NCI-H1694 treated with DMSO at 0.1 percent for 48 hours (cell line): ENCODE measurements around the gene EMSY.

ENCODE experiments used
- DNase-seq: peaks from one replicate; lab custom pipeline; 2025; lab: John Stamatoyannopoulos, UW

The EMSY gene

DNA sequence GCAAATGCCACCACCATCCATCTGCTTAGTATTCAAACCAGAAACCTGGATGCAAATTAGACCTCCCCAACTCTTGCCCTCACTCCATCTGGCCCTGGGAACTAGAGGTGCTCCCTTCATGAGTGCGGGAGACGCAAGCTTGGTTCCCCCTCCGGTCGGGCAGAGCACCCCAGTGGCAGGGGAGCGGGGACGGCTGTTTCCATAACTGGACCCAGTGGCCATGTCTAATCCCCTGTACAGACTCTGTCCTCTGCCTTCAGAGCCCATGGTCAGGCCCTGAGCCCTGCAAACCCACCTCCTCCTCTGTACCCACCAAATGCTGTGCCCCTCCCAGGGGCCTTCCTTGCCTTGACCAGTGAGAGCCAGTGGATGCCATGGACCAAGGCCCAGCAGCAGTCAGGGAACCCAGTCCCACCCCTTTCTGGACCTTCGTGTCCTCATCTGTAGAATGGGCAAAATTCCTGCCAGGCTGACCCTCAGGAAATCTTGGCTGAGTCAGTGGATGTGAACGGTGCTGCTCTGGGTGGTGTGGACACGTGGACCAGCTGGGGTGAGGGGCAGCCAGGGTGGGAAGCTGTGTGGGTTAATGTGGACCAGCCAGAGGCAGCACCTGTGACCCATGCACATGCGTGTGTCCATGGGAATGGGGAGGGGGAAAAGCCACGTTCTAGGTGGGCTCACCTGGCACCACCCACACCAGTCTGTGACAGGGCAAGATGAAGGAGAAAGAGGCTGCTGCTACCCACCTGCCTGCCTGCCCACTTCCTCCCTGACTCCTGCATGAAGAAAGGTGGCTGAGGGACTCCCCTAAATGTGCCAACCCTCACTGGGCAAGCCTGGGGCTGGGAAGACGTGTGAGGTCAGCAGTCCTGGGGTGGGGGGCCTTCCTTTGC, 153.0 kb downstream of the EMSY start:
- DNase-seq, result no peak

DNA sequence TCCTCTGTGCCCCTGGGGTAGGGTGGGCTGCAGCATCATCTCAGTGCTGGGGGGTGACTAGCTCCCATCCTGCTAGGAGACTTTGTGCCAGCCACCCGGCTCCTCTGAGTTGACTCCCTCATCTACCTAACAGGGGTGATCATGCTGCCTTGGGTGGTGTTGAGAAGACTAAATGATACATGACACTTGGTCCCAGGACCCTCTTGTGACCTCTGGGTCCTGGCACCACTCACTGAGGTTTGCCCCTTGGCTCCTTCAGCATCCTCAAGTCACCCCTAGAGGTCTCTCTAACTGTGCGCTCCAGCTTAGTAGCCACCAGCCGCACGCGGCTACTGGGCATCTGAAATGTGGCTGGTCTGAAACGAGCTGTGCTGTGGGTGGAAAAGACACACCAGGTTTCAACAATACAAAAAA, 153.6 kb downstream of the EMSY start:
- DNase-seq, result peak; percentile 33

DNA sequence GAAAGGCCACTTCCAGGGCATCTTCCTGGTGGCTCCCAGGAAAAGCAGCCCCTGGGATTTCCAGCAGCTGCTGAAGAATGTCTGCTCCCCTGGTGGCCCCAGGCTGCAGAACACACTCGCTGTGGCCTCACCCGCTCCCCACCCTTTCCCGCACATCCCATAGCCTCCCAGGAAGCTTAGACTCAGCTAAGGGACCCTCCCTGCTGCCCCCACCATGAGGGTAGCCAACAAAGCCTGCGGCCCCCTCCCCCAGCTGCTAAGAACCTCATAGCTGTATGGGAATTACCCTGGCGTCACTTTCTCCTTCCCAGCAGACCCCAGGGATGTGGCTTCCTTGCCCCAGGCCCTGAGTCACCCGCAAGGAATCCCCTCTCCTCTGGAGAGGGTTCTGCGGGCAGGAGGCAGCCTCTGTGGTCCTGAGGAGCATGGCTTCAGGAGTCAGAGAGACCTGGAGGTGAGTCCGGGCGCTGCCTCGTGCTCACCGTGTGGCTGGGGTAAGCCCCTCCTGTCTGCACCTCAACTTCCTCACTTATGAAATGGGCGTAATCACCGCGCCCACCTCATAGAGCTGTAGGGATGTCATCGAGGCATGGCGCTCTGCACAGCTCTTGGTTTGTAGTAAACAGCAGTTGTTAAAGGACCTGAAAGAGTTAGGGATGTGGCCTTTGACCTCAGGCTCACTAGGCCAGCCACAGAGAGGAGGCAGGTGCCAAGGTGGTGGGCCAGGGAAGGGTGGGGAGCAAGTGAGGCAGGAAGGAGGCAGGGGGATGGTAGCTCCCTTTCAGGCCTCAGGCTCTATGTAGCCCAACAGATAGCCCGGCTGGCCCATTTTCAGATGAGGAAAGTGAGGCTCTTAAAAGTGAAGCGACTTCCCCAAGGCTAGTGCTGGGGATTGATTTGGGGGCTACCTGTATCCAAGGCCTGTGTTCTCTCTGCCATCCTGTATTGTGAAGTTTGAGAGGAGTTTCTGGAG, 154.5 kb downstream of the EMSY start:
- no peak for DNase-seq

DNA sequence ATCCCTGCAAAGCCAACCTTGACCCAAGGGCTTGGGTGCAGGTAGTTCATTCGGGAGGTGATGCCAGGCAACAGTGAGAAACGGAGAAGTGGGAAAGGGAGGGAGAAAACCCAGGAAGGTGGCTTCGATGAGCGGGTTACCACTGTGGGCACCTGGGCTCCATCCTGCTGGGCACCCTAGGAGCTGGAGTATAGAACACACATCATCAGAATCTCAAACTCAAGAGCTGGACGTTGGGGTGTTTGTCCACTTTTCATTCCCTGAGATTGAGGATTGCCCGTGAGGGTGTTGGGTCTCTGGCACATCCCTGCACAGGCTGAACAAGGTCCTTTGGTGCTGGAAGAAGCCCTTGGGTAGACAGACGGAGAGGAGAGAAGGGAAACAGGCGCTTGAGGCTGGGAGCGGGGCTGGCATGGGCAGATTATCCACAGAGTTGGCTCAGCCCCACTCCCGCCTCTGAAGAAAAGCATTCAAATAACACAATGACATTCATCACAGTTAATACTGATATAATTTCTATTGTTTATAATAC, 155.4 kb downstream of the EMSY start:
- no peak for DNase-seq

DNA sequence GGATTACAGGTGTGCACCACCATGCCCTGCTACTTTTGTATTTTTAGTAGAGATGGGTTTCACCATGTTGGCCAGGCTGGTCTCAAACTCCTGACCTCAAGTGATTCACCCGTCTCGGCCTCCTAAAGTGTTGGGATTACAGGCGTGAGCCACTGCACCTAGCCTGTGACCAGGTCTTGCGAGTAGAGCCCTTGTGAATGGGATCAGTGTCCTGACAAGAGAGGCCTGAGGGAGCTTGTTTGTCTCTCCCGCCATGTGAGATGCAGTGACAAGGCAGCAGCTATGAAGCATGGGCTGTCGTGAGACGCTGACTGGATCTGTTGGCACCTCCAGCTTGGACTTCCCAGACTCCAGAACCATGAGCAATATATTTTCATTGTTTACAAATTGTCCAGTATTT, 156.5 kb downstream of the EMSY start:
- no peak for DNase-seq

DNA sequence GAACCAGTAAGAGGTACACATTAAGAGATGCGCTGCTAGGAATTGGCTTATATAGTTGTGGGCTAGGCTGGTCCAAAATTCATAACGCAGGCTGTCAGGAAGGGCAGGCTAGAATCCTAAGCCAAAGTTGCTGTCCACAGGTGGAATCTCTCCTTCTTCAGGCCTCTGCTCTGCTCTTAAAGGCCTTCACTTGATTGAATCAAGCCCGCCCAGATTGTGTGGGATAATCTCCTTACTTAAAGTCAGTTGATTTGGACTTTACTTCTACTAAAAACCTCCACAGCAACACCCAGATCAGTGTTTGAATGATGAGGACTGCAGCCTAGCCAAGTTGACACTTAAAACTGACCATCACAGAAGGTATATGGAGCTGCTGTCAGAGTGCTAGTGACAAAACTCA, 156.9 kb downstream of the EMSY start:
- no peak for DNase-seq

DNA sequence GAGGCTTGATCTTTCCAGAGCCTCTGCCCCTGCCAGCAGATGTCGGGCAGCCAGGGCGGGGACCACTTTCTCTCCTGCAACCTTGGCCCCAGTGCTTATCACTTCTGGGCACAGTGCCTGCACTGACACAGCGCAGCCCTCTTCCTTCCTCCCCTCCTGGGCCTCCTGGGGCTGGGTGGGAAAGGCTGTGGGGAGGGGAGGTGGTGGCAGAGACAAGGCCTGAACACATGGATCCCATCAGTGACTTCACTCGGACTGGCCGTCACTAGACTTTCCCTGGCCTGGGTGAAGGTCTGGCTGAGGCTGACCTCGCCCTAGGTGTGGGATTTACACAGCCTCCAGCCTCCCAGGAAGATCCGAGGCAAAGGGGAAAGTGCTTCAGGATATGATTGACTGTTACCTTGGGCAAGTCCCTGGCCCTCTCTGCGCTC, 157.6 kb downstream of the EMSY start:
- DNase-seq, result no peak
